ENCODE data around the gene DIS3L. TPM values are rescaled to one million over a fixed set of nuclear protein-coding genes. Genes with fewer than 3 reads are reported as not detected.
A peak's percentile ranks its signal among the peaks of the same experiment; 100 is the strongest.

DIS3L gene
- total RNA-seq, 1 donor from 2014 or later = 24.7 TPM

GRCh38 chr15:66251790-66252684, 41.3 kb upstream of the DIS3L start:
- Mint-ChIP-seq H3K9me3 (ENCODE audit: unreplicated experiment) (no peaks in the 10 kb centered on the region), H3K4me1 (ENCODE audit: unreplicated experiment) (peaks cover 17% of the 10 kb centered on the region), H3K27me3 (ENCODE audit: unreplicated experiment) (peaks cover 78% of the 10 kb centered on the region), H3K27ac (ENCODE audit: unreplicated experiment) (no peak overlapping the region), H3K4me3 (ENCODE audit: unreplicated experiment) (peak overlapping the region; percentile 76), H3K36me3 (ENCODE audit: unreplicated experiment) (no peaks in the 10 kb centered on the region)
- peak; percentile 75 for TF ChIP-seq CTCF (IDR thresholded peaks at IDR 0.05)
- peak; percentile 89 for DNase-seq (ENCODE audit: extremely low spot score, unreplicated experiment)

DNA sequence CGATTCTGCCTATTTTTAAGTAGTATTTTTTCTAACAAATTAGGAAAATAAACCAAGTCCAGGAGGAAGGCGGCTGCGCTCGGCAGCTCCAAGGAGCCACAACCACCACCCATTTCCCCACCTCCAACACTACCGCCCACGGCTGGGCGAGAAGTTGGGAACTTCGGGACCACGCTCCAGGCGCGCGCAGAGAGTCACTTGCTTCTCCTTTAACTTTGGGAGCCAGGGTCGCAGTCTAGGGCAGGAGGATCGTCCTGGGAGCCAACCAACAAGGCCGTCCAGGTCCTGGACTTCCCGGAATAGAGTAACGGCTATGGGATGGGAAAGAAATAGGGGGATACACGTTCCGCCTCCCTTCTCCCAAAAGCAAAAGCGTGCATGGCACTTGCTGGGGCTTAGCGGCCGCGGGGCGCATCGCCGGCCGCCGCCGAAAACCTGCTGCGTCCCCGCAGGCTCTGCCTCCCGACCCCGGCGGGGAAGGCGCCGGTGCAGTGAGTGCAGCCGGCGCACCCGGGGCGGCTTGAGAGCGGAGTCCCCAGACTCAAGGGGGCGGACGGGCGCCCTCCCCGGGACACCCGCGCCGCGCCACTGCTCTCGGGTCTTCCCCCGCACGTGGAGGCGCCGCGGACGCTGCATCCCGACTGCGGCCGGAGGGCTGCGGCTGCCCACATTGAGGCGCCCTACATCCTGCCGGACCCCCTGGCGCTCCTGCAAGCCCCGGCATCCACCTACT, 40.5 kb upstream of the DIS3L start:
- no peaks in the 10 kb centered on the region for H3K9me3 Mint-ChIP-seq (ENCODE audit: unreplicated experiment)
- peaks cover 17% of the 10 kb centered on the region for H3K4me1 Mint-ChIP-seq (ENCODE audit: unreplicated experiment)
- H3K36me3 Mint-ChIP-seq (ENCODE audit: unreplicated experiment) = no peaks in the 10 kb centered on the region
- no peak for TF ChIP-seq CTCF (IDR thresholded peaks at IDR 0.05)
- no peak overlapping the region for H3K27ac Mint-ChIP-seq (ENCODE audit: unreplicated experiment)
- no peak for DNase-seq (ENCODE audit: extremely low spot score, unreplicated experiment)
- peaks cover 78% of the 10 kb centered on the region for H3K27me3 Mint-ChIP-seq (ENCODE audit: unreplicated experiment)
- peak overlapping the region; percentile 76 for H3K4me3 Mint-ChIP-seq (ENCODE audit: unreplicated experiment)

- Mint-ChIP-seq H3K9me3 (ENCODE audit: unreplicated experiment) (no peaks in the 10 kb centered on the region), H3K27ac (ENCODE audit: unreplicated experiment) (no peak within 1 kb of the TSS), H3K36me3 (ENCODE audit: unreplicated experiment) (no peaks in the 10 kb centered on the region), H3K4me3 (ENCODE audit: unreplicated experiment) (peak within 1 kb of the TSS; percentile 79), H3K27me3 (ENCODE audit: unreplicated experiment) (peaks cover 76% of the 10 kb centered on the region), H3K4me1 (ENCODE audit: unreplicated experiment) (peaks cover 17% of the 10 kb centered on the region)
- no peak for TF ChIP-seq CTCF (IDR thresholded peaks at IDR 0.05)
- DNase-seq (ENCODE audit: extremely low spot score, unreplicated experiment) = no peak
These were observed 39.8 kb upstream of the DIS3L start, which contains the start of gene MEGF11 for GRCh38 chr15:66253418-66254088. MEGF11 (minus strand) TSS chr15:66253750; CDS start chr15:66128403, 125,347 bp downstream.

GRCh38 chr15:66254089-66254950, 39.0 kb upstream of the DIS3L start:
- H3K27ac Mint-ChIP-seq (ENCODE audit: unreplicated experiment) = no peak overlapping the region
- no peak for DNase-seq (ENCODE audit: extremely low spot score, unreplicated experiment)
- H3K27me3 Mint-ChIP-seq (ENCODE audit: unreplicated experiment) = peaks cover 71% of the 10 kb centered on the region
- no peaks in the 10 kb centered on the region for H3K36me3 Mint-ChIP-seq (ENCODE audit: unreplicated experiment)
- peaks cover 17% of the 10 kb centered on the region for H3K4me1 Mint-ChIP-seq (ENCODE audit: unreplicated experiment)
- H3K4me3 Mint-ChIP-seq (ENCODE audit: unreplicated experiment) = peak overlapping the region; percentile 79
- TF ChIP-seq CTCF (IDR thresholded peaks at IDR 0.05) = no peak
- H3K9me3 Mint-ChIP-seq (ENCODE audit: unreplicated experiment) = no peaks in the 10 kb centered on the region

All from osteocyte (in vitro differentiated cells).